Measurements from ENCODE around the gene DOK4.

- TF ChIP-seq, protein P1, sequence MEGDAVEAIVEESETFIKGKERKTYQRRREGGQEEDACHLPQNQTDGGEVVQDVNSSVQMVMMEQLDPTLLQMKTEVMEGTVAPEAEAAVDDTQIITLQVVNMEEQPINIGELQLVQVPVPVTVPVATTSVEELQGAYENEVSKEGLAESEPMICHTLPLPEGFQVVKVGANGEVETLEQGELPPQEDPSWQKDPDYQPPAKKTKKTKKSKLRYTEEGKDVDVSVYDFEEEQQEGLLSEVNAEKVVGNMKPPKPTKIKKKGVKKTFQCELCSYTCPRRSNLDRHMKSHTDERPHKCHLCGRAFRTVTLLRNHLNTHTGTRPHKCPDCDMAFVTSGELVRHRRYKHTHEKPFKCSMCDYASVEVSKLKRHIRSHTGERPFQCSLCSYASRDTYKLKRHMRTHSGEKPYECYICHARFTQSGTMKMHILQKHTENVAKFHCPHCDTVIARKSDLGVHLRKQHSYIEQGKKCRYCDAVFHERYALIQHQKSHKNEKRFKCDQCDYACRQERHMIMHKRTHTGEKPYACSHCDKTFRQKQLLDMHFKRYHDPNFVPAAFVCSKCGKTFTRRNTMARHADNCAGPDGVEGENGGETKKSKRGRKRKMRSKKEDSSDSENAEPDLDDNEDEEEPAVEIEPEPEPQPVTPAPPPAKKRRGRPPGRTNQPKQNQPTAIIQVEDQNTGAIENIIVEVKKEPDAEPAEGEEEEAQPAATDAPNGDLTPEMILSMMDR (IDR thresholded peaks at IDR 0.05): peak; percentile 93
- no peak for TF ChIP-seq POLR2AphosphoS5 (IDR thresholded peaks at IDR 0.05; ENCODE audit: low read depth, low read length)
- TF ChIP-seq, protein P2, sequence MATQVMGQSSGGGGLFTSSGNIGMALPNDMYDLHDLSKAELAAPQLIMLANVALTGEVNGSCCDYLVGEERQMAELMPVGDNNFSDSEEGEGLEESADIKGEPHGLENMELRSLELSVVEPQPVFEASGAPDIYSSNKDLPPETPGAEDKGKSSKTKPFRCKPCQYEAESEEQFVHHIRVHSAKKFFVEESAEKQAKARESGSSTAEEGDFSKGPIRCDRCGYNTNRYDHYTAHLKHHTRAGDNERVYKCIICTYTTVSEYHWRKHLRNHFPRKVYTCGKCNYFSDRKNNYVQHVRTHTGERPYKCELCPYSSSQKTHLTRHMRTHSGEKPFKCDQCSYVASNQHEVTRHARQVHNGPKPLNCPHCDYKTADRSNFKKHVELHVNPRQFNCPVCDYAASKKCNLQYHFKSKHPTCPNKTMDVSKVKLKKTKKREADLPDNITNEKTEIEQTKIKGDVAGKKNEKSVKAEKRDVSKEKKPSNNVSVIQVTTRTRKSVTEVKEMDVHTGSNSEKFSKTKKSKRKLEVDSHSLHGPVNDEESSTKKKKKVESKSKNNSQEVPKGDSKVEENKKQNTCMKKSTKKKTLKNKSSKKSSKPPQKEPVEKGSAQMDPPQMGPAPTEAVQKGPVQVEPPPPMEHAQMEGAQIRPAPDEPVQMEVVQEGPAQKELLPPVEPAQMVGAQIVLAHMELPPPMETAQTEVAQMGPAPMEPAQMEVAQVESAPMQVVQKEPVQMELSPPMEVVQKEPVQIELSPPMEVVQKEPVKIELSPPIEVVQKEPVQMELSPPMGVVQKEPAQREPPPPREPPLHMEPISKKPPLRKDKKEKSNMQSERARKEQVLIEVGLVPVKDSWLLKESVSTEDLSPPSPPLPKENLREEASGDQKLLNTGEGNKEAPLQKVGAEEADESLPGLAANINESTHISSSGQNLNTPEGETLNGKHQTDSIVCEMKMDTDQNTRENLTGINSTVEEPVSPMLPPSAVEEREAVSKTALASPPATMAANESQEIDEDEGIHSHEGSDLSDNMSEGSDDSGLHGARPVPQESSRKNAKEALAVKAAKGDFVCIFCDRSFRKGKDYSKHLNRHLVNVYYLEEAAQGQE (IDR thresholded peaks at IDR 0.05; ENCODE audit: insufficient read depth in 1 of 2, low read depth in 2 of 2, low read length in 1 of 2): no peak
These were observed 33.6 kb upstream of the DOK4 start for GRCh38 chr16:57519796-57520360.

Data from Panc1 (cell line).